A549 (cell line): ENCODE results near the gene GAD2. TPM values are rescaled to one million over a fixed set of nuclear protein-coding genes. Genes with fewer than 3 reads are reported as not detected.

Experiments
- ATAC-seq, 2 experiments: fragments of 200-7000 bp in 1 of 2; fragments of >200 bp in 1 of 2; cut with Nextera tagmentation in 1 of 2; cut with Tn5 transposase in 1 of 2; 3 replicates each; pipeline versions ENCODE4 v1.8.0 to v1.9.1; 2018 to 2020; ENCODE audit warnings: mild to moderate bottlenecking in 1 of 2, moderate library complexity in 1 of 2
- CTCF ChIA-PET: fragments of 300-600 bp; sonication (Branson Sonifier 250); formaldehyde crosslinking; extraction: SDS; loops from one replicate; lab custom pipeline; 2021; ENCODE audit warnings: antibody characterized with exemption, inconsistent platforms; lab: Yijun Ruan, JAX
- POLR2A ChIA-PET: fragments of 350-600 bp; formaldehyde crosslinking; extraction: SDS; loops from one replicate; lab custom pipeline; 2021; ENCODE audit warnings: antibody characterized with exemption, inconsistent platforms; lab: Yijun Ruan, JAX
- DNase-seq, 2 experiments: peaks; one replicate each; pipeline versions ENCODE4 v3.0.0 to v3.0.0-alpha.2; 2011 to 2016; ENCODE audit warnings: low read depth in 1 of 2, low spot score in 1 of 2
- FAIRE-seq: peaks from 2 replicates; lab custom pipeline; 2011; peaks lifted over from hg19 to GRCh38; lab: Jason Lieb, UNC
- H3K27ac ChIP-seq, 2 experiments: fragments of >200 bp; sonication (Bioruptor Twin); formaldehyde crosslinking; 3 replicates each; pipeline ENCODE4 v1.5.1; 2016 to 2017
- H3K4me1 ChIP-seq: fragments of >200 bp; sonication (Bioruptor Twin); formaldehyde crosslinking; 3 replicates; pipeline ENCODE4 v1.6.1; 2016
- H3K4me2 ChIP-seq: fragments of >200 bp; sonication (Bioruptor Twin); formaldehyde crosslinking; 3 replicates; pipeline ENCODE4 v1.6.1; 2016
- H3K4me3 ChIP-seq: fragments of >200 bp; sonication (Bioruptor Twin); formaldehyde crosslinking; 3 replicates; pipeline ENCODE4 v1.5.1; 2016
- H3K9me3 ChIP-seq: fragments of >200 bp; sonication (Bioruptor Twin); formaldehyde crosslinking; 3 replicates; pipeline ENCODE4 v1.6.1; 2016
- CBX2 ChIP-seq: fragments of 200-600 bp; sonication (generic); IDR thresholded peaks from 2 replicates; pipeline ENCODE4 v1.6.1; 2016; ENCODE audit warnings: low read depth, mild to moderate bottlenecking, borderline replicate concordance
- EHMT2 ChIP-seq: fragments of 200-600 bp; sonication (generic); IDR thresholded peaks from 2 replicates; pipeline ENCODE4 v1.6.1; 2016; ENCODE audit warnings: antibody characterized with exemption, low read depth, mild to moderate bottlenecking, moderate library complexity
- FOSB ChIP-seq: fragments of 250-450 bp; sonication (Bioruptor Pico); IDR thresholded peaks from 2 replicates; pipeline ENCODE4 v1.5.0; 2020; ENCODE audit warnings: mild to moderate bottlenecking, moderate library complexity
- FOSL2 ChIP-seq, 2 experiments: fragments of 450-650 bp in 1 of 2; fragments of >200 bp in 1 of 2; sonication (Bioruptor Twin) in 1 of 2; formaldehyde crosslinking; IDR thresholded peaks; 2 replicates each; pipeline versions ENCODE4 v1.5.0 to v1.6.1; 2016 to 2020; ENCODE audit warnings: mild to moderate bottlenecking in 1 of 2, moderate library complexity in 1 of 2
- GATA3 ChIP-seq: IDR thresholded peaks from 2 replicates; pipeline ENCODE4 v1.6.1; 2012; ENCODE audit warnings: borderline replicate concordance
- HDAC2 ChIP-seq: fragments of 200-600 bp; sonication (generic); IDR thresholded peaks from 2 replicates; pipeline ENCODE4 v1.6.1; 2016
- HOXB13 ChIP-seq: fragments of 250-450 bp; sonication (Bioruptor Pico); IDR thresholded peaks from 2 replicates; pipeline ENCODE4 v1.5.0; 2020; ENCODE audit warnings: low read depth, mild to moderate bottlenecking, moderate library complexity
- HOXB5 ChIP-seq: fragments of 250-450 bp; sonication (Bioruptor Pico); IDR thresholded peaks from 2 replicates; pipeline ENCODE4 v1.5.0; 2020; ENCODE audit warnings: mild to moderate bottlenecking, moderate library complexity
- JUNB ChIP-seq: fragments of >200 bp; sonication (Bioruptor Twin); formaldehyde crosslinking; IDR thresholded peaks from 2 replicates; pipeline ENCODE4 v1.6.1; 2016
- KDM1A ChIP-seq: fragments of 200-600 bp; sonication (generic); IDR thresholded peaks from 2 replicates; pipeline ENCODE4 v1.6.1; 2016; ENCODE audit warnings: low read depth, mild to moderate bottlenecking
- MYC ChIP-seq: IDR thresholded peaks from 2 replicates; pipeline ENCODE4 v1.6.1; 2012; ENCODE audit warnings: mild to moderate bottlenecking, inconsistent platforms, low read length, improper control_type of control experiment, borderline replicate concordance
- NFE2L2 ChIP-seq: fragments of 150-350 bp; conservative IDR thresholded peaks from 2 replicates; pipeline ENCODE4 v1.6.1; 2014; ENCODE audit warnings: low read length
- PHF8 ChIP-seq: fragments of 200-600 bp; sonication (generic); IDR thresholded peaks from 2 replicates; pipeline ENCODE4 v1.6.1; 2016; ENCODE audit warnings: low read depth, mild to moderate bottlenecking, antibody characterized with exemption, moderate library complexity, borderline replicate concordance
- RARB ChIP-seq: fragments of 250-450 bp; sonication (Bioruptor Pico); IDR thresholded peaks from 2 replicates; pipeline ENCODE4 v1.8.0; 2021; ENCODE audit warnings: mild to moderate bottlenecking, moderate library complexity
- RCOR1 ChIP-seq: fragments of 150-350 bp; IDR thresholded peaks from 2 replicates; pipeline ENCODE4 v1.6.1; 2014; ENCODE audit warnings: antibody characterized with exemption, low read length, low read depth
- RFX5 ChIP-seq: fragments of 450-650 bp; IDR thresholded peaks from 2 replicates; pipeline ENCODE4 v1.7.1; 2014; ENCODE audit warnings: antibody characterized with exemption, mild to moderate bottlenecking, moderate library complexity
- RNF2 ChIP-seq: fragments of 200-600 bp; sonication (generic); IDR thresholded peaks from 2 replicates; pipeline ENCODE4 v1.6.1; 2016; ENCODE audit warnings: low read depth, mild to moderate bottlenecking, antibody characterized with exemption, moderate library complexity, borderline replicate concordance
- SREBF2 ChIP-seq: fragments of 450-650 bp; IDR thresholded peaks from 2 replicates; pipeline ENCODE4 v1.6.1; 2014; ENCODE audit warnings: mild to moderate bottlenecking, moderate library complexity
- ZFP36 ChIP-seq: fragments of 450-650 bp; IDR thresholded peaks from 2 replicates; pipeline ENCODE4 v1.6.1; 2014; ENCODE audit warnings: borderline replicate concordance; ENCODE audit not compliant: partially characterized antibody
- ZNF302 ChIP-seq: fragments of 250-450 bp; sonication (Bioruptor Pico); IDR thresholded peaks from 2 replicates; pipeline ENCODE4 v1.9.0; 2021; ENCODE audit warnings: inconsistent platforms, mild to moderate bottlenecking, moderate library complexity
- ZSCAN20 ChIP-seq: fragments of 250-450 bp; sonication (Bioruptor Pico); IDR thresholded peaks from 2 replicates; pipeline ENCODE4 v1.8.0; 2022; ENCODE audit warnings: mild to moderate bottlenecking, moderate library complexity
- WGBS: methylation state at CpG from one replicate; pipeline ENCODE4 v1.1.6; 2017; ENCODE audit errors: missing lambda C conversion rate; 5-methylcytosine and 5-hydroxymethylcytosine counted together
- polyA plus RNA-seq, 4 experiments: library from polyadenylated mRNA; depleted of rRNA in 3 of 4; stranded (reverse); fragments of >200 nt; fragmentation: RNase III in 1 of 4; extraction: RNeasy Plus Mini Kit Qiagen cat#74134 plus additional on column Dnase treatment in 1 of 4; gene quantifications; 2 replicates in 3 of 4; 3 replicates in 1 of 4; pipeline ENCODE4 v1.2.3, GENCODE V29; 2011 to 2017
- TF ChIP-seq, protein P1 (sequence below): fragments of 450-650 bp; IDR thresholded peaks from 2 replicates; pipeline ENCODE4 v1.6.1; 2014; ENCODE audit warnings: antibody characterized with exemption
- TF ChIP-seq, protein P2 (sequence below): fragments of 150-350 bp; IDR thresholded peaks from 2 replicates; pipeline ENCODE4 v1.6.1; 2014; ENCODE audit warnings: low read depth, mild to moderate bottlenecking, low read length
- TF ChIP-seq, protein P3 (sequence below): IDR thresholded peaks from 2 replicates; pipeline ENCODE4 v1.6.1; 2012
- TF ChIP-seq, protein P4 (sequence below): fragments of >200 bp; sonication (Bioruptor Twin); formaldehyde crosslinking; IDR thresholded peaks from 3 replicates; pipeline ENCODE4 v1.6.1; 2016

The GAD2 gene
- polyA plus RNA-seq, 2 of the 4 experiments (the other 2 are of a cell fraction) = not detected

DNA sequence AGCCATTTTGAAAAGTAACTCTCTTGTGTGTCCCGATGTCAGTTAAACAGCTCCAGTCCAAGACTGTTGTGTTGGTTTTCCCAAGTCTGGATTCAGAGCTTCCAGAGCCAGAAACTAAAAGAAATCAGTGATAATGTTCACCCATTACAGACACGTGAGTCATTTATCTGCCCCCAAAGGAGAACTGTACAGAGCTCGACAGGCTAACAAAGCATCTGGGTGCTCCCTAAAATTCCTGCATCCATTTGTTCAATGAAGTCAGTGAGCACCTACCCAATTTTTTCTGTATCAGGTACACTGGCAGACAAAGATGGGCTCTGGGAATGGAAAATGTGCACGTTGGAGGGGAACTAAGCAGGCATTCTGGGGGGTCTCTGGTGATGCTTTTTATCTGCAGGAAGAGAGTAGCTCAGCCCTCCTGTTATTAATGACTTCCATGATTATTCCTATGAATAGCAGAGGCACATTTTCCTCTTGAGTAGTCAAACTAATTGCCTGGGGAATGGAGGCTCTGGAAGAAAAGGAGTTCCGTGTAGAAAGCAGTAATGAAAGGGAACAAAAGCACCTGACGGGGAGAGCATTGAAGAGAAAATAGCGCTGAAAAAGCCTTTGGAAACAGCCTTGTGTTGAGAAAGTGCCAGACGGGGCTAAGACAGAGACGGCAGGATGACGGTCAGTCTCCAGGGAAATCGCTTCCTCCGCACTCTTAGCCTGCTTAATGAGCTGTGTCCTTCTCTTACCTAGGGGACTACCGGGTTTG lies 75.3 kb downstream of the GAD2 start:
- H3K4me1 ChIP-seq = no peaks in the 10 kb centered on the region
- H3K4me2 ChIP-seq = no peak overlapping the region
- H3K9me3 ChIP-seq = no peaks in the 10 kb centered on the region
- H3K4me3 ChIP-seq = no peak overlapping the region
- ATAC-seq (no peak), FAIRE-seq (no peak), DNase-seq (no peak)
- TF ChIP-seq SREBF2 (no peak), RFX5 (no peak), HOXB5 (CRISPR knock-in tag) (no peak), HDAC2 (no peak), EHMT2 (no peak), FOSL2 (IDR thresholded peaks at IDR 0.05) (no peak), FOSL2 (CRISPR knock-in tag; IDR thresholded peaks at IDR 0.05) (no peak), RCOR1 (no peak), RARB (CRISPR knock-in tag) (no peak), HOXB13 (CRISPR knock-in tag) (no peak), KDM1A (no peak), MYC (no peak), GATA3 (no peak), RNF2 (no peak), CBX2 (no peak), ZFP36 (no peak), JUNB (no peak), ZSCAN20 (CRISPR knock-in tag) (no peak)
- TF ChIP-seq, protein P1, sequence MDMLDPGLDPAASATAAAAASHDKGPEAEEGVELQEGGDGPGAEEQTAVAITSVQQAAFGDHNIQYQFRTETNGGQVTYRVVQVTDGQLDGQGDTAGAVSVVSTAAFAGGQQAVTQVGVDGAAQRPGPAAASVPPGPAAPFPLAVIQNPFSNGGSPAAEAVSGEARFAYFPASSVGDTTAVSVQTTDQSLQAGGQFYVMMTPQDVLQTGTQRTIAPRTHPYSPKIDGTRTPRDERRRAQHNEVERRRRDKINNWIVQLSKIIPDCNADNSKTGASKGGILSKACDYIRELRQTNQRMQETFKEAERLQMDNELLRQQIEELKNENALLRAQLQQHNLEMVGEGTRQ = no peak
- TF ChIP-seq, protein P2, sequence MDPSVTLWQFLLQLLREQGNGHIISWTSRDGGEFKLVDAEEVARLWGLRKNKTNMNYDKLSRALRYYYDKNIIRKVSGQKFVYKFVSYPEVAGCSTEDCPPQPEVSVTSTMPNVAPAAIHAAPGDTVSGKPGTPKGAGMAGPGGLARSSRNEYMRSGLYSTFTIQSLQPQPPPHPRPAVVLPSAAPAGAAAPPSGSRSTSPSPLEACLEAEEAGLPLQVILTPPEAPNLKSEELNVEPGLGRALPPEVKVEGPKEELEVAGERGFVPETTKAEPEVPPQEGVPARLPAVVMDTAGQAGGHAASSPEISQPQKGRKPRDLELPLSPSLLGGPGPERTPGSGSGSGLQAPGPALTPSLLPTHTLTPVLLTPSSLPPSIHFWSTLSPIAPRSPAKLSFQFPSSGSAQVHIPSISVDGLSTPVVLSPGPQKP = no peak
- TF ChIP-seq, protein P3, sequence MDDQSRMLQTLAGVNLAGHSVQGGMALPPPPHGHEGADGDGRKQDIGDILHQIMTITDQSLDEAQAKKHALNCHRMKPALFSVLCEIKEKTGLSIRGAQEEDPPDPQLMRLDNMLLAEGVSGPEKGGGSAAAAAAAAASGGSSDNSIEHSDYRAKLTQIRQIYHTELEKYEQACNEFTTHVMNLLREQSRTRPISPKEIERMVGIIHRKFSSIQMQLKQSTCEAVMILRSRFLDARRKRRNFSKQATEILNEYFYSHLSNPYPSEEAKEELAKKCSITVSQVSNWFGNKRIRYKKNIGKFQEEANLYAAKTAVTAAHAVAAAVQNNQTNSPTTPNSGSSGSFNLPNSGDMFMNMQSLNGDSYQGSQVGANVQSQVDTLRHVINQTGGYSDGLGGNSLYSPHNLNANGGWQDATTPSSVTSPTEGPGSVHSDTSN = no peak
- ChIA-PET POLR2A (no interaction called here), CTCF (no interaction called here)
- no peak overlapping the region for H3K27ac ChIP-seq
- whole genome bisulfite sequencing = 37% methylated on average over 13 of the region's 13 CpGs

DNA sequence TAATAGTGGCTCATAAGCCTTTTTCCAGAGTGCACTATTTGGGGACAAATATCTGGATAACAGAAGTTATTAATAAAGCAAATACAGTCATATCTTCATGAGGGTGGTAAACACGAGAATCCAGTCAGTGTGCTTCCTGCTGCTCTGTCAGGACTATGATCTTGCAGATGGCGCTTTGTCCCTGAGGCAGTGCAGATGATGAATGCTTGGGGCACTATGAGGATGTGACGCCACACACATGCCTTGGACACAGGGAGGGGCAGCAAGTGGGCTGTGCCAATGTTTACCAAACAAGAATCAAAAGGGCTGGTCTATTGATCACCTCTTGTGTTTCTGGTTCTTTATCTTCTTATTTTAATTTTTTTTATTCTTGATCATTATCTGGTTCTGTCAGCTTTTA lies 79.8 kb downstream of the GAD2 start:
- H3K27ac ChIP-seq = no peak overlapping the region
- 26% methylated on average over 3 of the region's 3 CpGs for WGBS
- POLR2A ChIA-PET = no interaction called here
- no peaks in the 10 kb centered on the region for H3K9me3 ChIP-seq
- ATAC-seq (no peak), FAIRE-seq (no peak), DNase-seq (peak in 1 of 2 experiments; percentile 2)
- no peak overlapping the region for H3K4me3 ChIP-seq
- CTCF ChIA-PET = no interaction called here
- TF ChIP-seq EHMT2 (no peak), PHF8 (no peak), ZNF302 (CRISPR knock-in tag) (no peak), NFE2L2 (no peak), ZFP36 (no peak), FOSB (CRISPR knock-in tag) (no peak)
- TF ChIP-seq, protein P4, sequence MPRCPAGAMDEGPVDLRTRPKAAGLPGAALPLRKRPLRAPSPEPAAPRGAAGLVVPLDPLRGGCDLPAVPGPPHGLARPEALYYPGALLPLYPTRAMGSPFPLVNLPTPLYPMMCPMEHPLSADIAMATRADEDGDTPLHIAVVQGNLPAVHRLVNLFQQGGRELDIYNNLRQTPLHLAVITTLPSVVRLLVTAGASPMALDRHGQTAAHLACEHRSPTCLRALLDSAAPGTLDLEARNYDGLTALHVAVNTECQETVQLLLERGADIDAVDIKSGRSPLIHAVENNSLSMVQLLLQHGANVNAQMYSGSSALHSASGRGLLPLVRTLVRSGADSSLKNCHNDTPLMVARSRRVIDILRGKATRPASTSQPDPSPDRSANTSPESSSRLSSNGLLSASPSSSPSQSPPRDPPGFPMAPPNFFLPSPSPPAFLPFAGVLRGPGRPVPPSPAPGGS = no peak
- TF ChIP-seq, protein P1 = no peak
- no peak overlapping the region for H3K4me2 ChIP-seq
- H3K4me1 ChIP-seq = no peaks in the 10 kb centered on the region
